GM18861 (cell line): ENCODE data around the gene SSTR3.
"Not testable (repeated sequence)": the region's sequence is repeated elsewhere in the genome, so short reads cannot be mapped to it uniquely, and the experiment has no call there.

ENCODE experiments used
- ATAC-seq: cut with Tn5 transposase; IDR thresholded peaks from one replicate; pipeline ENCODE4 v1.9.1; 2021; ENCODE audit not compliant: unreplicated experiment

The SSTR3 gene

DNA sequence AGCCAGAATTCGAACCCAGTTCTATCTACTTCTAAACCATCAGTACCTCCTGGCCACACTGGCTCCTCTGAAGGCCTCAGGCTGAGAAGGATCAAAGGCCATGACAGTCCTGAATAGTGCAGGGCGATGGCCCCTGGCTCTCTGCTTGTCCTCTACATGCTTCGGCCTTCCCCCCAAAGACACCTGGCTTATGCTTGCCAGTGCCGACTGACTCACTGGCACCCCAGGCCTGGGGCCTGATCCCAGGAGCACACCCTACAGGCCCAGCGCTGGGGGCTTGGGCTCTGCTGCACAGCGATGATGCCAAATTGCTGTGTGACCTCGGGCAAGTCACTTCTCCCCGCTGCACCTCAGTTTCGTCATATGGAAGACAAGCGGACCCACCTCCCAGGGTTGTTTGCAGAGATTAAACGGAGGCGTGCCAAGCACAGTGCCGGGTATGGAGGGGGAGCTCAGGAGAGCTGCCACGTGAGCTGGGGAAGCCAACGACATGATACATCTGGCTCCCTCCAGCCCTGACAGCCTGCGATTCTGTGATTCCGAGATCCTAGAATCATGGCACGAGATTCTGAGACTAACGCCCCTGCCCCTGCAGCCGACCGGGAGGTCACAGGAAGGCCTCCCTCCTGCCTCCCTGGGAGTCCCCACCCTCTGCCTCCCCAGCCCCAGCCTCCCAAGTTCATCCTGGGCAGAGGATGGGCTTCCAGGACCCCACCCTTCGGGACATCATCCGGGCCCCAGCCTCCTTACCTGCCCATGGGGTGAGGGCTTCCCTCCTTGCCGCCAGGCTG is 1.0 kb downstream of the SSTR3 start:
- ATAC-seq: no peak

DNA sequence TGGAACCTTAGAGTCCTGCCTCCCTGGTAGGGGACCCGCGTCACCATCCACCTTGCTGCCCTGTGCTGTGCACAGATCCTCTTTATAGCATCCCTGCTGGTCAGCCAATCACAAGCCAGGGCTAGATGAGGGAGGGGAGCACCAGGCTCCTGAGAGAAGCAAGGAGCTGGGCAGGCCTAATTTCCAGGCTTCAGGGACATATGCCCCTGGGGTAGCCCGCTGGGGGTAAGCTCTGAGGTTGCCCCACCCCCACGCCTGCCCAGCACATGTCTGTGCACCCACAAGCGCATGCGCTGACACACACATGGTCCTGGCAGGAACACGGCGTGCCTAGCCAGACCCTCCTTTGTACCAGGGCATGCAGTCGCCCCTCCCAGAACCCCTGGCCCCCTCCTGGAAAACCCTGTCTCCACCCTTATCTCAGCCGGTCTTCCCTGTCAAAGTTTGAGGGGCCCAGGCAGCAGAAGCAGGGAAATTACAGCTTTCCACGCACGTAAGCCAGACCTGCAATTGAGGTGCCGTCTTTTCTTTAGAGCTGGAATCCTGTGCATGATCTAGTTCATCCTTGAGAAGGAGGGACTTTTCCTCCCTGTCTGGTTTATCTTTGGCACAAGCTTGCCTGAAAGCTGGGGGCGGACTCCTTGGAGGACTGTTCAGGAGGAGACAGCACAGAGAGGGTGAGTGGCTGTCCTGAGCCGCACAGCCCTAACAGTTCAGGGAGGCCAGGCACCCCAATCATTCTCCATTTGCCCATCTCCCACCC is 2.1 kb downstream of the SSTR3 start:
- no peak for ATAC-seq

DNA sequence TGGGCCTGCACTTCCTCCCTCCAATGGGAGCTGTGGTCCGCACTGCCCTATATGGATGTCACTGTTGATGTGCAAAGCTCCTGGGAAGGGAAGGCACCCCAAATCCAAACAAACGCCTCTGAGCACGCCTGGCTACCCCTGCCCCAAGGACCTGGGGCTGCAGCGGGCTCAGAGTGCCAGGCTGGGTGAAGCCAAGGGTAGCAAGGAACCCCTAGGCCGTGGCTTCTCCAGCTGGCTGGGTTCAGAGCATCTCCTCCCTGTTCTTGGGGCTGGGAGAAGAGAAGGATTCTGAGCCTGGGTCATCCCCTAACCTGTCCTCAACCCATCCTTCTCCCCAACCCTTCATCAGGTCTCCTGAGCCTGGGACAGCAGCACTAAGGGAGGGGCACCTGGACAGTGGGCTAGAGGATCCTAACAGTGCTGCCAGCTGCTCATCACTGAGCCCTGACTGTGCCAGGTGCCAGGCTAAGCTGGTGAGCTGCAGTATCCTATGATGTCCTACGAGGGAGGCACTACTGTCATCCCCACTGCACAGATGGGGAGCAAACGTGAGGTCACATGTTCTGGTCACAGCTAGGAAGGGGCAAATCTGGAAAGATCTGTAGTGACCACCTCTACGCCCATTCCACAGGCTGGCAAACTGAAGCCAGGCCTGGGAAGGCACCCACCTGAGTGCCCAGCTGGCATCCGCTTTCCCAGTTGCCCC is 3.0 kb downstream of the SSTR3 start:
- no peak for ATAC-seq

DNA sequence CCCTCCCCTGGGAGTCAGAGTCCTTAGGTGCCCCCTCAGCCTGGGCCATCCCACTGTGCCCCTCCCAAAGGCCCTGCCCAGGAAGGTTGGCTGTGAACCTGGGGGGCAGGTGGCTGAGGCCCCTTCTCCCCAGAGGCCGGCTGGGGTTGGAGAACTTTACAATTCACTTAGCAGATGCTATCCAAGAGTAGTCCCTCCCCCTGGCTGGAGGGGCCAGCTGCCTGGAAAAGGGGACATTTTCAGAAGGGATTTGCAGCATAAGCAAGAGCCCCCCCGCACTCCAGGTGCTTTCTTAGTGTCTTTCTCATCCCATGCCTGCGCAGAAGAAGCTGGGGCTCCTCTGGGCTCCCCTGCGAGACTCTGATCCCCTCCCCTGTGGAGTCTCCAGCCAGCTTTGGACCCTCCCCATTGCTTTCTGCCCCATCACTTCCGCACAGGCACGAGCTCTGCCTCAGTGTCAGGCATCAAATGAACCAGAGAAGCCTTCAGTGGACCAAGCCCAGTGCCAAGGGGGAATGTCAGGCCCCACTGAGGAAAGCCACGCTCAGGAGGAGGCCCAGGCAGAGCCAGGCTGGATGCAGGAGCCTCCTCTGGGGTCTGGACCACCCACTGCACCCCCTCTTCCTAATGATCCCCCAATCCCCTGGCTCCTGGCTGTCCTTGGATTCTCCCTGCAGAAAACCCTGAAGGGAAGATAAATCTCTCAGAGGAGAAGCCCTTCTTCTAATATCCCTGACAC is 3.7 kb downstream of the SSTR3 start:
- no peak for ATAC-seq

DNA sequence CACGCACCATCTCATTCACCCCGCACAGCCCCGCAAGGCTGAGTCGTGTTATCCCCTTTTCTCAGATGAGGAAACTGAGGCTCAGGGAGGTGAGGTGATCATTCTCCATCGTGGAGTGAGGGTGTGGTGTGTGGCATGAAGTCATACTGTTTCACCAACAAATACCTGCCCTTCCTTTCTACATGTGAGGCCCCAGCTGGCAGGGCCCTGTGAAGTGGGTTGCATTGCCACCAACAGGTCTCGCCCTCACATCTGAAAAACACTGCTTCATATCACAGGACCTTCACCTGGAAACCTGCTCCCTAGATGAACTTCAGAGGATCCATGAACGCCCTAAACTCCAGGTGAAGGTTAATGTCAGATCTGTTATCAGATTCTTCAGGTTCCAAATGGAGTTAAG is 4.3 kb downstream of the SSTR3 start:
- ATAC-seq: no peak

DNA sequence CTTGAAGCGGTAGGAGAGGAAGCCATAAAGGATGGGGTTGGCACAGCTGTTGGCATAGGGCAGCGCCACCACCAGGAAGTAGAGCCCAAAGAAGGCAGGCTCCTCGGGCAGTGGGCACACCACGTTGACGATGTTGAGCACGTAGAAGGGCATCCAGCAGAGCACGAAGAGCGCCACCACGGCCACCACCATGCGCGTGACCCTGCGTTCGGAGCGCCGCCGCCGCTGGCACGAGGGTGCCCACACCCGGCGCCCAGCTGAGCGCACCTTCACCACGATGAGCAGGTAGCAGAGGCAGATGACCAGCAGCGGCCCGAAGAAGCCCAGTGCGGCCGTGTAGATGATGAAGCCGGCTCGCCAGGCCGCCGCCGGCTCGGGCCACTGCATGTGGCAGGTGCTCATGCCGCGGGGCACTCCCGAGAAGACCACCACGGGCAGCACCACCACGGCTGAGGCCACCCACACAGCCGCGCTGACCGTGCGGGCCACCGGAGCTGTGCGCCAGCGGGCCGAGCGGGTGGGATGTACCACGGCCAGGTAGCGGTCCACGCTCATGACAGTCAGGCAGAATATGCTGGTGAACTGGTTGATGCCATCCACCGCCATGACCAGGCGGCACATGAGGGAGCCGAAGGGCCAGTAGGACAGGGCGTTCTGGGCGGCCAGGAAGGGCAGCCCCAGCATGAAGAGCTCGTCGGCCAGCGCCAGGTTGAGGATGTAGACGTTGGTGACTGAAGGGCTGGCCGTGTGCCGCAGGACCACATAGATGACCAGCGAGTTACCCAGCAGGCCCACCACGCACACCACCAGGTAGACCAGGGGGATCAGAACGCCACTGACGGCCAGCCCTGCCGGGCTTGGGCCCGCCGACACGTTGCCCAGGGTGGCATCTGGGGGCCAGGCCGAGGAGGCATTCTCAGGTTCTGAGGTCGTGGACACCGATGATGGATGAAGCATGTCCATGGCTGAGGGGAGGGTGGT is 5.1 kb downstream of the SSTR3 start:
- ATAC-seq: no peak

DNA sequence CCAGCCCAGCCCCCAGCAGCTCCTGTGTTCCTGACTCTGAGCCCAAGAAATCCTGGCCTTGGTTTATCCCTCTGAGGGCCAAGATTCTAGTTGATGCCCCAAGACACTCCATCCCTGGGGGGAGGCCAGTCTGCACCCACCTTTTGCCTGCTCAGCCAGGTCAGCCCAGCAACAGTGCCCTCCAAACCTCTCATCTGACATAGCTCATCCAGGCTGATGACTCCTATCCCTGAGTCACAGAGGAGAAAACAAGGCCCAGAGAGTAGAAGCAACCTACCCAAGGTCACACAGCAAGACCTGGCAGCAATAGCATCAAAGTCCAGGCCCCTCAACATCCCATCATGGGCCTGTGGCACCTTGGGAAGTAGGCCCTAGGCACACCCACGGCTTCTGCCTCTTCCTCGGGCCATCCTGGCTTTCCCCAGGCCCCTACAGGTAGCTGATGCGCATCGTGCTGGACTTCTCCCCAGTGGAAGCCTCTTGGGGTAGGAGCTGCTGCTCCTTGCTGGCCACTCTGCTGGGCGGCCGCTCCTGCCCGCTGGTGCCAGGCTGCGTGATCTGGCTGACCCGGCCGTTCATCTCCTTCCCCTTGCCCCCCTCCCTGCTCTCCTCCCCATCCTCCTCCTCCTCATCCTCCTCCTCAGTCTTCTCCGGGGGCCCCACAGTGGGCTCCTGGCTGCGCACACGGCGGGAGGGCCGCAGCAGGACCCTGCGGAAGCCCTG is 6.0 kb downstream of the SSTR3 start:
- no peak for ATAC-seq

DNA sequence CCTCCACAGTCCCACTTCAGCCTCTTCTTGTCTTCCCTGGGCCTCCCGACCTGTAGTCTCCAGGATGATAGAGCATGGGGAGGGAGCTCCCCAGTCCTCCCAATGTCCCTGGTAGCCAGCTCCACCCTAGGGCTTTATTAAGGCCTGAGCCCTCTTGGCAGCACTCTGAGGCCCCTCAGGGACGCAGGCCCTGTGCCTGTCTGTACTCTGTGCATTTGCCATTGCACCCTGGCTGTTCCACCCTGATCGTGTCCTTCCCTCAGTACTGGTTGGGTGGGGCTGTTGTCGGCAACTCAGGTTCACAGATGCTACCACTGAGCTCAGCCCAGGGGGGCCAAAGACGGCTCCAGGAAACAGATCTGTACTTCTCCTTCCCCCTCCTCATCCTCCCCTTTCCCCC is 7.2 kb downstream of the SSTR3 start:
- no peak for ATAC-seq

DNA sequence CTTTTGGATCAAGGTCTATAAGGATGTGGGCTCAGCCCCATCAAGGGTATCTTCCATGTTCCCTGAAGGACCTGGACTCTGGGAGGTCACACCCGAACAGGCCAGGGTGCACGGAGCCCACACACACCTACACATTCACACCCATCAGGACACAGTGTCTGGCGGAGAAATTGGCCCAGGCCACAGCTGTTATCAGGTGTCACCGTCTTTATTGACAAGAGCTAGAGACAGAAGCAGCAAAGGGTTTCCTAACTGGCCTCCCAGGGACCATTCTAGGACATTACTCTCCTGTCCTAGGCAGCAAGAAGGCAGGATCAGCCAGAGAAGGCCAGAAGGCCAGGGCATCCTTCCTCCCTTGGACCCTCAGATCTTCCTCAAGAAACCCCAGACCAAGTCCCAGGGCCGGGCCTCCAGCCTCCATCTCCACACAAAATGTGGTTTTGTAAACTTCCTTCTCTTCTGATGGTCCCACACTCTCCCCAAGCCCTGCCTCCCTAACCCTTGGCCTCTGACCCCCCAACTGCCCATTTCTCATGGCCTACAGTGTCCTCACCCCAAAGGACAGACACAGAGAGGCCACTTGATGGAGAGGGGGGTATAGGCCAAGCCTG is 8.1 kb downstream of the SSTR3 start:
- no peak for ATAC-seq

DNA sequence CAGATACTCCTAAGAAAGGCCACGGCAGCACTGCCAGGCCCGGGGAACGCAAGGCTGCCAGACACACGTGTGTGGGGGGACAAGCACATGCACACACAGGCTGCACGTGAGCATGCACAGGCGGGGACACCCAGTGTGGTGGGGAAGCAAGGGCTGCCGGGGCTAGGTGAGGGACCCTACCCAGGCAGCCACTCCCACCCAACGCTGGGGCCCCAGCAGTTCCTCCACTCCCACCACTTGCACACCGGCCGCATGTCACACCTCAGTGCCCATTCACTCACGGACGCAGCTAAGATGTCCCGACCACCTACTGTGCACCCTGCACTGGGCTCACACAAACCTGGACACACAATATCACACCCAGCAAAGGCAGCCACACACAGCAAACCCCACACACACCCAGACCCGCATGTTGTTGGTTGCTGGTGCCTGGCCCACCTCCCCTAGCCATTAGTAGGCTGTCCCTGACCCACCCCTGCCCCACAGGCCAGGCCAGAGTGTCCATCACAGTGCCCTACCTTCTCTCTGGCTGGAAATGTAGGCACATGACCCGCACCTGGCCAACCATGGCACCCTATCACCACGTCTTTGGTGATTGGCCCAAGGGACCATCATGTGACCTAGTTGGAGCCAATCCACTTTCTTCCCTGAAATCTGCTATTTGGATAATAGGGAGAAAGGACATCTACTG is 8.8 kb downstream of the SSTR3 start:
- no peak for ATAC-seq

DNA sequence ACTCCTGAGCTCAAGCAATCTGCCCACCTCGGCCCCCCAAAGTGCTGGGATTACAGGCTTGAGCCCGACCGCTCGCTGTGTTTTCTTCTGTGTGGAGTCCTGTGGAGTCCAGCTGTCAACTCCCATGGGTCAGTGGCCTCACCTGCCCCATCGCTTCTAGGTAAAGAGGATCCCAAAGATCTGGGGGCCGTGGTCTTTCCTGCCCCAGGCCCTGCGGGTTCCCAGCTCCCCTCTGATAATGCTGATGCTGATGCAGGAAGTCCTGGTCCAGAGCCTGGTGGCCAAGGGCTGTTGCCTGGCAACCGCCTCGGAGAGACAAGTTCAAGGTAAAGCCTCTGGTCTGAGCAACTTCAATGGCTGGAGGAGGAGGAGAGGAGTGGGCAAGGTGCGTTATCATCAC is 9.6 kb downstream of the SSTR3 start:
- ATAC-seq: no peak

DNA sequence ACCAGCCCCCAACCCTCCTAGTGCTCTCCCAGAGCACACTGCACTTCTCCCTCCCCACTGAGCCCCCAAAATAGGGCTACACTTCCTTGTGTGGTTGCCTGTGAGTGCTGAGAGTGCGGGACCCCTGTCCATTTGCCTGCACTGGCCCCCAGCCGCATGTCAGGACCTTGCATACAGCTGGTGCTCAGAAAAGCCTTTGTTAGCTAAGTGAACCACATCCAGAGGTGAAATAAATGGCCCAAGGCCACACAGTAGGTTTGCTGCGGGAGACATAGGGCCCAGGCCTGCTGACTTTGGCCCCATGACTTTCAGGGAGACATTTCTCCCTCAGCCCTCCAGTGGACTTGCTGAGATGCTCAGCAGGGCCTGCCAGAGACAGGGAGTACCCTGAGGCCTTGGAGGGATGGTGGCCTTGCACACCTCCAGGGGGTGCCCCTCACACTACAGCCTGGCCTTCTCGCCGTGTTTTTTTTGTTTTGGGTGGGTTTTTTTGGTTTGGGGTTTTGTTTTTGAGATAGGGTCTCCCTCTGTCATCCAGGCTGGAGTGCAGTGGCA is 10.2 kb downstream of the SSTR3 start:
- ATAC-seq: no peak

DNA sequence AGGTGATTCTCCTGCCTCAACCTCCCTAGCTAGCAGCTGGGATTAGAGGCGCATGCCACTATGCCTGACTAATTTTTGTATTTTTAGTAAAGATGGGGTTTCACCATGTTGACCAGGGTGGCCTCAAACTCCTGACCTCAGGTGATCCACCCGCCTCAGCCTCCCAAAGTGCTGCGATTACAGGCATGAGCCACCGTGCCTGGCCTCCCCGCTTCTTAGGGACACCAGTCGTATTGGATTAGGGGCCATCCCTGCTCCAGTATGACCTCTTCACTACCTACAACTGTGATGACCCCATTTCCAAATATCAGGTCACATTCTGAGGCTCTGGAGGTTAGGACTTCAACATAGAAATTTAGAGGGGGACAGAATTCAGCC is 10.8 kb downstream of the SSTR3 start:
- not testable (repeated sequence) for ATAC-seq

DNA sequence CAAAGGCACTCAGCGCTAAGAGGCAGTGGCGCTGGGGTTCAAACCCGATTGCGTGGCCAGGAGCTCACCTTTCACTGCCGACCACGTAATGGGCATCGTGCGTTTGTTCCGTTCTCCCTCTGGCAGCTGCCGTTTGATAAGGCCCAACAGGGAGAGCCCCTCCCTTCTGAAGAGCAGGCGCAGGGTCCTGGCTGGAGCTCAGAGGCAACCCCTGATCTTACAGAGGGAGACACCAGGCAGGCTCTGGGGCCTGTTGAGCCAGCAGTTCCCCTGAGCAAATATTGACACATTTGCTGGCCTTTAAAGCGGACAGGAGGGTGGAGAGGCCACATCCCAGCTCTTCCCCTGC is 12.5 kb downstream of the SSTR3 start:
- ATAC-seq: no peak

DNA sequence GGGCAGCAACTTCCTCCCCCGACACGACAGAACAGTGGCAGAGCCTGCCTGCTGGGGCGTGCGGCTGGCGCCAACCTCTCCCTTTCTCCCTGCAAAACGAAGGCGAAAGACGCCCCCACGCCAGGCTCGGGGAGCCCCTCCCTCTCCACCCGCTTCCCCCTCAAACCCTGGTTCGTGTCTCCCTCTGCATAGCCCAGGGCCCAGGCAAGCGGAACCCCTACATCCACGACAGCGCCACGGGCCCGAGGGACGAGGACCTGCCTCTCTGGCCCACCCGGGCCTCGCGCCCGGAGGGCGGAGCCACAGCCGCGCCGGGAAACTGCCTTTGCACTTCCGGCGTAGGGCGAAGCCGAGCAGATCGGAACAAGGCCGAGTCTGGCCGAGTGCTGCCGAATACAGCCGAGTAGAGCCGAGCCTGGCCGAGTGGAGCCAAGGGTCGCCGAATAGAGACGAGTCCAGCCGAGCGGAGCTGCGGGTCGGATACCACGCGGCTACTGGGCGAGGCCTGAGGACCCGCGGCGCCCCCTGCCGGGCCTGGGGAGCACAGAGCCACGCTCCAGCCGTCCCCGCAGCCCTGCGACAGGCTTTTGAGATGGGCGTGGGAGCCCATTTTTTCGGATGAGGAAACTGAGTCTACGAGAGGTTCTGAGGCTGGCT is 13.0 kb downstream of the SSTR3 start:
- ATAC-seq: peak; percentile 85

DNA sequence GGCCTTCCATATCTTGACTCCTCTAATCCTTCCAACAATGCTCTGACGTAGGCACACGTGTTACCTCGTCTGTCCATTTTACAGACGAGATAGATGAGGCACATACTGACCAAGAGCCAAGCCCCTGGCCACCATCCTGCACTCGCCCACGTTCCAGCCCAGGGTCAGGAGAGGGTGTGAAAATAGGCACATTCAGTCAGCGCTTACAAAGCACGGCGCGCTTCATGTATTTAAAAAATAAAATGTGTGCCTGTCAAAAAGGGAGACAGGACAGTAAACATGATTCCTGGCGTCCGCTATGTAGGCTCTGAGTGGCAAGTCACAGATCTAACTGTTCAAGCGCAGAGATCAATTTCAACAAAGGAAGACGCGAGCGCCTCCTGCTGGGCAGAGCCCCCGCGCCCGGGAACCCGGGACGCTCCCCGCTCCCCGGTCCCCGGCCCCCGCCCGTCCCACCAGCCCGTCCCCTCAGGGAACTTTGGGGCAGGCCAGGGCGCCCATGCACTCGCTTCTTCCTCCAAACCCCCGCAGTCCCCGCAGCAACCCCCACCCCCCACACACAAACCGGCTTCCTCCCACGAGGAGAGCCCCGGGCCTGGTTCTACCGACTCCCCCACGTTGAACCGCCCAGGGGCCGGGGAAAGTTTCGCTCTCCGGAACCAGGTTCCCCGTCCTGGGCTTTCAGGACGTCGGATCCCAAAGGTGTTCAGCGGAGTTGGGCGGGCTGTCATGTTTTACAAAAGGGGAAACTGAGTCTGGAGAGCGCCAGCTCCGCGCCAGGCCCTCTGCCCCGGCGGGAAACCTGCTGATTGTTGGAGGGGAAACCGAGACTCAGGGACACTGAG is 13.8 kb downstream of the SSTR3 start:
- ATAC-seq: no peak
